Left colon (tissue), 2 donors: ENCODE measurements around the gene TNRC6B. TPM values are rescaled to one million over a fixed set of nuclear protein-coding genes. Genes with fewer than 3 reads are reported as not detected.

Experiments used
- ATAC-seq: fragments of 200-7000 bp; cut with Tn5 transposase; one replicate; pipeline ENCODE4 v1.9.1; 2020; ENCODE audit warnings: mild to moderate bottlenecking, moderate library complexity
- DNase-seq, 2 donors: peaks; one replicate each; pipeline ENCODE4 v3.0.0-alpha.2; 2020
- intact Hi-C, 2 donors: fragments of 100-400 bp; cut with DNase I in 1 of 2; cut with micrococcal nuclease in 1 of 2; formaldehyde crosslinking; loops; one replicate each; pipeline versions ENCODE4 v1.11.2 to v1.14.0; 2022; cut with DNase I, micrococcal nuclease
- total RNA-seq, 2 donors: library from RNA; stranded (reverse); fragmentation: NEBNext Ultra II Directional; extraction: Animal tissue kit (Norgen Biotek cat#: 25700); gene quantifications; one replicate each; pipeline ENCODE4 v1.2.1, GENCODE V29; 2021
- donor health status: DM: no; HTN: no; CAD: no.
- donor health status: DM: yes; HTN: yes; CAD: no.

TNRC6B gene
- total RNA-seq, 2 donors from 2014 or later, result 50.9 to 51.0 TPM

DNA sequence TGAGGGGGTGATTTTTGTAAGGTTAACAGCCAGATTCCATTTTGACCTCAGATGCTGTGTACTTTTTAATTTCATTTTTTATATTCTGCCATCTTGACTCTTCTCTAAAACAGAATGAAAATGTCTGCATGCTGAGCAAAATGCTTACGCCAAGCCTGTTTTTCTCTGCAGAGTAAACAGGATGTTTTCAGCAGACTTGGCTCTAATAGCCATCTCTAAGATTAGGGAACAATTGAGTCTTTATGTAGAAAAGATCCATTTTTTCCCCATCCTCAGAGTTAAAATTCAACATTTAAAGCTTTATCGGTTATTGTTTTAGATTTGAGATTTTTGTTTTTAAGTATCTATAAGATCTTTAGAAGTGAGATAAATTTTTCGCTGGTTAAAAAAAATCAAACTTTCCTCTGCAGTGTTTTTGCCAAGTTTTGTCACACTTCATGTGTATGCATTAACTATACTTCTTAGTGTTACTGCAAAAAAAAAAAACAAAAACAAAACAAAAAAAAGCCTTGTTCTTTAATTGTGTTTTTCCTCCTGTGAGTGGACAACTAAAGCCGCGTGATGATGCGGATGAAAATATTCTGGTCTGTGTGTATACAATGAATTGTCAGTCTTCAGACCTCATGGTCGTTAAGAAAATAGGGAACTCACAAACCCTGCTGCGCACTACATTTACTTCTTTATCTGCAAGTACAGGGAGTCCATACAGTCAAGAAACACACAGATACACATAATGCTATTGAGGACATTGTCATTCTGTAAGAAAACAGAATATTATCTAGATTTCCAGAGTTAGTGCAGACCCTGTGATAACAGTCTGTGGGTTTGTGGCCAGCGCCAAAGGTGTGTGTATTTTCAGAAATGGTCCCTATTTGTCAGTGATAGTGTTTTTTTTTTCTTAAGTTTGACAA is 151.1 kb downstream of the TNRC6B start:
- no peak for DNase-seq
- intact Hi-C loops, result no loop called here
- no peak for ATAC-seq

DNA sequence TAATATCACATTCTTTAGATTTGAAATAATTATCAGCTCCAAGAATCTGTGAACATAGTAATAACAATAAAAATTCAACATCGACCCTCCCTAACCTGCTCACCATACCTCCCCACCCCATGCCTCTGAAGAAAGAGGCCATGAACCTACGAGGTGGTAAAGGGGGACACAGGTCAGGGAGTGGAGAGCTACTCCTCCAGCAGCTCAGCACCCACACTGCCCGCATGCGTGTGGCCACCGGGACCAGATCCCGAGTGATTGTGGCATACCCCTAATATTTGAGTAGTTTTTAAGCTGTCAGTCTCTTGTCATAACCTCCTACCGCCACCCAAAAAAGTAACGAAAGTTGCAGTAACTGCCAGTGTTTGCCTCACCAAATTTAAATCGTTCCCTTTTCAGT is 151.7 kb downstream of the TNRC6B start:
- DNase-seq (no peak), ATAC-seq (no peak)
- intact Hi-C loops, result no loop called here

DNA sequence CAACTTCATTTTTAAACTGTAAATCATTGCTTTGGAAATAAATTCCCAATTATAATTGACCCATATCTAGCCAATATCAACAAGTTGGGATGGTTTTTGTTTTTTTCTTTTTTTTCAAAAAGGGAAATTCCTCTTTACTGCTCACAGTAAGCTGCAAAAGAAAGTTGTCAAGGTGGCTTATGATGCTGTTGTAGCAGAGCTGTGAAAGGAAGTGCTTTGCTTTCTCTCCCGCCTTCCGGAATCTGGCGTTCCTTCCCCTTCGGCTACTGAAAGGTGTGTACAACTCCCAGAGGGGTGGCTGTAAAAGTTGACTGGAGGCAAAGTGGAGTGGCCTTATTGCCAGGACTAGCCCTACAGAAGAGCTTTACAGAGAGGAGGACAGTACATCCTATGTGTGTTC is 152.4 kb downstream of the TNRC6B start:
- no peak for ATAC-seq
- no peak for DNase-seq
- intact Hi-C loops, result no loop called here

DNA sequence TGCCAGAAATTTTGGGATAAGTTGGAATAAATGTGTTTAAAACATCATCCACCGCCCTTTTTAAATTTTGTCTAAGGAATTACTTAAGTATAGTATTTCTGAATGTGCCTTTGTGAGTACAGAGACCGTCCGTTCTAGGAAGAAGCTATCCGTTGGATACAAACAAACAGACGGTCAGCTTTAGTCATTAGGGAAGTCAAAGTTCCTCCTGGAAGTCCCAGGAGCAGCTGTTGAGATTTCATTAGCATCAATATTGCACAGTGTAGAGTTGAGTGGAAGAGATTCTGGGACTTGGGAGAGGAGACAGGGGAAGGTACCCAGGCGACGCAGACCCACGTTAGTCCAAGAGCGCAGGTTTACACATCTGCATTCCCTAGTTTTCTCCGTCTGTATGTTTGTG is 152.9 kb downstream of the TNRC6B start:
- ATAC-seq, result no peak
- DNase-seq, result no peak
- intact Hi-C loops, result no loop called here

DNA sequence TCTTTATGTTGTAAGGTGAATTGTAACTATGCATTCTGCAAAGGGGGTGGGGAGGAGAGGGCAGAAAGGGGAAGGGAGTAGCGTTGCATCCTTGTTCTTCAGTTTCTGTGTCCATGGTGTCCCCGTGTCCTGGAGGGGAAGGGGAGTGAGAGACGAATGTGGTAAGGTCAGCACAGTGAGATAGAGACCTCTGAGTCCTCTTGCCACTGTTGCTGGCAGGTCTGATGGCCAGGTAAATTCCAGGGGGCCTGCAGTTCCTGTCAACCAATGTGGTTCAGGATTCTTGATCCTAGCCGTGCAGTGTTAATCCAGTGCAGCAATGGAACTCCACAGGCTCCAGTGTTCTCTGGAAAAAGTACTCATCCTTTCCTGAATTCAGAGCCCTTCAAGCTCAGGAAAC is 154.0 kb downstream of the TNRC6B start:
- no peak for DNase-seq
- intact Hi-C loops, result no loop called here
- no peak for ATAC-seq

DNA sequence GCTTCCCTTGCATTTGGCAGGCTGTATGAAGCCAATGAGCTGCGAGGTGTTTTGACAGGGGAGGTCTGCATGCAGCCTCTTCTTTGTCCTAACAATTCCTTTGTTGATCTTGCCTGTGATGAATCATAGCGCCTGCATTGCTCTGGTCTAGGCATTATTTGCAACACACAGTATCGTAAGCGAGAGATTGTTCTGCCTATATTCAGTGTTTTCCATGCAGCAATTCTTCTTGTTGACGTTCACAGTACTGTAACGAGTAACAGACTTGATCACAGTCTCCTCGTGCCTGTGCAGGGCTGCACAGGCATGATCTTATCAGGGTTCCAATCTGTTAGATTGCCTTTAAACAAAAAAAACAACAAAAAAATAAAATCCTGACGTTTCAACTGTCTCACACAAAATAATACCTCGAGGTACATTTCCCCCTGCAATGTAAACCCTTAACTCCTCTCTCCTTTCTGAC is 154.6 kb downstream of the TNRC6B start:
- ATAC-seq, result no peak
- intact Hi-C loops, result no loop called here
- DNase-seq, result no peak

DNA sequence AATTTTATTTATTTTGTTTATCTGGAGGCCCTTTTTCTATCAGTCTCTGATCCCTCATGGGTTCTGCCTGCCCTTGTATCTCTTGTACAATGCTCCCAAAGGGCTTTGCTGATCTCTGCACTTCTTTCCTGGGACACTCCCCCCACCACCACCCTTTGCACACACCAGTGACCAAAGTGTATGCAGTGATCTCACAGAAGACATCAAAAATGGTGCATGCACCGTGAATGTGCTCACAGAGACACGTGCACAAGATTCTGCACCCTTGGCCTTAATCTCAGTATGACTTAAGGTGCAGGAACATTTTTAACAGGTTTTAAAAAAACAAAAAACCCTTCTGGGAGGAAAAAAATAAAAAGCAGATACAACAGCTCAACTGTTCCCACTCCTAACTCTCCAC is 156.3 kb downstream of the TNRC6B start:
- intact Hi-C loops, result no loop called here
- DNase-seq (no peak), ATAC-seq (no peak)

DNA sequence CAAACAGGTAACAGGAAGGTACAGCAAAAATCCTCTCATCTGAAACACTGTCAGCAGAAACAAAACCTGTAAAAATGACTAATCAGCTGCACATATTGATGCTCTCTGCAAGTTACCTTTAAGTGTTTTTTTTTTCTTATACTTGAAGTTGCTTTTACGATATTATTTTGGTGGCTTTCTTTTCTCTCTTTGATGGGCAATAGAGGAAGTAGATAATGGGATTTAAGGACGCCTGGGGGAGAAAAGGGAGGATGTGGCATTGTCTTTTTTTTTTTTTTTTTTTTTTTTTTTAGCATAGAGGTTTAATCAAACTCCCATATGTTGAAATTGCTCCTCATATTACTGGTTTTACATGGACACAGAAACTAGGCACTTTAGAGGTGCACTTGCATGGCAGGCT is 157.2 kb downstream of the TNRC6B start:
- DNase-seq (no peak), ATAC-seq (no peak)
- intact Hi-C loops, result no loop called here

DNA sequence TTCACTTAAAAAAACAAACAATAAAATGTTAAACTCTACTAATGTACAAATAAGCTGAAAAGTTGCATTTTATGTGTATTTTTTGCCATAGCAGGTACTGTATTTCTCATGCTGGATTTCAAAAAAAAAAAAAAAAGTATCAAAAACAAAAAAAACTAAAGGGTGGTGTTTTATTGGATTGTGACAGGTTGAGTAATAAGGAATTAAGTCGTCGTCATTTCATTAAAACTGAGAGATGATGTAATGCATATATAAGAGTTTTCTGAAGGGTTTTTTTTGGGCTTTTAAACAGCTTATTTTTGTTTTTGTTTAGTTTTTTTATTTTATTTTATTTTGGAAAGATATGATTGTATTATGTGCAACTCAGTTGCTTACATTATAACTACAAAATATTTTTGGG is 157.6 kb downstream of the TNRC6B start:
- no peak for ATAC-seq
- no peak for DNase-seq
- intact Hi-C loops, result no loop called here

DNA sequence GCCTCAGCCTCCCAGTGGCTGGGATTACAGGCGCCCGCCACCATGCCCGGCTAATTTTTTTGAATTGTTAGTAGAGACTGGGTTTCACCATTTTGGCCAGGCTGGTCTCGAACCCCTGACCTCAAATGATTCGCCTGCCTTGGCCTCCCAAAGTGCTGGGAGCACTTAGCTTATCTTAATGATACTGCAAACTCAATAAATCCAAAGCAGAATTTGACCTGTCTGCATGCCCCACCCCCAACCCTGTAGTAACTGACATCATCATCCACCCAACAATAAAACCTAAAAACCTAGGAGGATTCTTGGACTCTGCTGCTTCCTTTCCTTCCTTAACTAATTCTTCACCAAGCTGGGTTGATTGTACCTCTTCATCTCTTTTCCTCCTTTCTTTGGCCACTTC is 162.3 kb downstream of the TNRC6B start:
- ATAC-seq (peak; percentile 86), DNase-seq (peak in 1 of 2 donors; percentile 58)
- intact Hi-C loops, result no loop called here

DNA sequence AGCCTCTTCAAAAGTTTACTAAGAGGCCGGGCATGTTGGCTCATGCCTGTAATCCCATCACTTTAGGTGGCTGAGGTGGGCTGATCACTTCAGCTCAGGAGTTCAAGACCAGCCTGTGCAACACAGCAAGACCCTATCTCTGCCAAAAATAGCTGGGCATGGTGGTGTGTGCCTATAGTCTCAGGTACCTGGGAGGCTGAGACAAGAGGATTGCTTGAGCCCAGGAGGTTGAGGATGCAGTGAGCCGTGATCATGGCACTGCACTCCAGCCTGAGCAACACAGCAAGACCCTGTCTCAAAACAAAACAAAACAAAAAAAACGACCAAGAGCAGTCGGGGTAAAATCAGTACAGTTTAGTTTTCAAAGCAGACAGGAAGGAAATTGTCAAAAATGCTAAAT is 163.9 kb downstream of the TNRC6B start:
- ATAC-seq (no peak), DNase-seq (no peak)
- intact Hi-C loops, result no loop called here

DNA sequence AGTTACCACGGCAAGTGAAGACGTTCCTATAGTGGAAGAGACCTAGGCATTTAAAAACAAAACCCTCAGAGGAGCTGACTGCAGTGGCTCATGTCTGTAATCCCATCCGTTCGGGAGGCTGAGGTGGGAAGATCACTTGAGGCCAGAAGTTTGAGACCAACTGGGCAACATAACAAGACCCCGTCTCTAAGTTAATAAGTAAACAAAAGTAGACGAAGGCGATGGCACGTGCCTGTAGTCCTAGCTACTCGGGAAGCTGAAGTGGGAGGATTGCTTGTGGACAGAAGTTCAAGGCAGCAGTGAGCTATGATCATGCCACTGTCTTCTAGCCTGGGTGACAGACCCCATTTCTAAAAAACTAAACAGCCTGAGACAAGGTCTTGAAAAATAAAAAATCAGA is 164.8 kb downstream of the TNRC6B start:
- ATAC-seq (no peak), DNase-seq (no peak)
- intact Hi-C loops, result no loop called here

DNA sequence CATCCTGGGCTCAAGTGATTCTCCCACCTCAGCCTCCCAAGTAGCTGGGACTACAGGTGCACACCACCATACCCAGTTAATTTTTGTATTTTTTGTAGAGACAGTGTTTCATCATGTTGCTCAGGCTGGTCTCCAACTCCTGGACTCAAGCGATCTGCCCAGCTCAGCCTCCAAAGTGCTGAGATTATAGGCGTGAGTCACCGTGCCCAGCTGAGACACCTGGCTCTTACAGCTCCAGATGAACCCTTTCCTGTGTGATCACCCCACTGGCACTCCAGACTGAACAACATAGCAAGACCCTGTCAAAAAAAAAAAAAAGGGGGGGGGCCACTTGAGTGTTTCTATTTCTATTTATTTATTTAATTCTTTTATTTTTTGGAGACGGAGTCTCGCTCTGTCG is 167.5 kb downstream of the TNRC6B start:
- intact Hi-C loops, result loop anchor here in 1 of 2 donors (5.0 kb wide), 1 partner anchor 303 kb away; no protein-coding TSS in a partner anchor
- peak; percentile 42 to 43 for DNase-seq
- ATAC-seq, result peak; percentile 27

DNA sequence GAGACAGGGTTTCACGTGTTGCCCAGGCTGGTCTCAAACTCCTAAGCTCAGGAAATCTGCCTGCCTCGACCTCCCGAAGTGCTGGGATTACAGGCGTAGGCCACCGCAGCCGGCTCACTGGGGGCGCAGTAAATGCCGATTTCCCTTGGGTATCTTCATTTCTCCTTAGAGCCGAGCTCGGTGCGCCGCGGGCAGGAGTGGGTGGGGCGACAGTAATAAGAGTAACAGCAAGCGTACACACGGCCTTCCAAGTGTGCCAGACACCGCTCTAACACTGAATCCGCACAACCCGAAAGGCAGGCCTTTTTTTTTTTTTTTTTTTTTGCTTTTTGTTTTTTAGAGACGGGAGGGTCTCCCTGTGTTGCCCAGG is 168.1 kb downstream of the TNRC6B start:
- DNase-seq, result peak; percentile 57 to 78
- peak; percentile 62 for ATAC-seq
- intact Hi-C loops, result loop anchor here in 1 of 2 donors (5.0 kb wide), 1 partner anchor 303 kb away; no protein-coding TSS in a partner anchor

DNA sequence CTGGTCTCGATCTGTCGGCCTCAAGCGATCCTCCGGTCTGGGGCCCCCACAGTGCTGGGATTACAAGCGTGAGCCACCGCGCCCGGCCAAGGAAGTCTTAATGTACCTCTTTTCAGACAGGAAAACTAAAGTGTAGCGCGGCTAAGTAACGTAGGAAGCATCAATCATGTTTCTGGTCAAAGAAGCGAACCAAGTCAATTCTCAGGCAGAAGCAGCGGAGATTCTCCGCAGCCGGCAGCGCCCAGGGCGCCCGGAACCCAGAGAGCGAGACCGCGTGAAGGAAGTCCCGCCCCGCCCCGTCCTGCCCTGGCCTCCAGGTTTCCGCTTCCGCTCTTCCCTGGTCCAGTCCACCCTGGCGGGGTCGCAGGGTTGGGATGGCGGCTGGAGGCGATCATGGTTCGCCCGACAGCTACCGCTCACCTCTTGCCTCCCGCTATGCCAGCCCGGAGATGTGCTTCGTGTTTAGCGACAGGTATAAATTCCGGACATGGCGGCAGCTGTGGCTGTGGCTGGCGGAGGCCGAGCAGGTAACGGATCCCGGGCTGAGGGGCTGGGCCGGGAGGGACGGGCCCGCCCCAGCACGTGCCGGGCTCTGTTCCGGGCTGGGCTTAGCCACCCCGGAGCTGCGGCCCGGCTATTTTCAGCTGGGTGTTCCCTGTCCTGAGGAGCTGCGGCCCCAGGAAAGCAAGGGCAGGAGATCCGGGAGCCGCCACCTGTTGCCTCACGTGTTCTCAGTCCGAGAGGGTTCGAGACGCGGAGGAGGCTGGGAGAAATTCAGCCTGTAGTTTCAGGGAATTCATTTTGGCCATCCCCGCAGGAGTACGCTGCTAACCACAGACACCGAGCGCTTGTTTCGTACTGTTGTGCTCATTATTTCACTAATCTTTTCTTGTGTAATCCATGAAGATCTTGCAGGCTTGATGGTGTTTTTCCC is 168.7 kb downstream of the TNRC6B start, which contains the start of gene ADSL:
Gene ADSL, plus strand, starts transcription at position 316 of the 934 bp plus-strand sequence. Its CDS starts 59 bp downstream, at position 375.
- DNase-seq (peak; percentile 89 to 93), ATAC-seq (peak; percentile 88)
- intact Hi-C loops, result loop anchor here in 1 of 2 donors (5.0 kb wide), 1 partner anchor 304 kb away; no protein-coding TSS in a partner anchor

DNA sequence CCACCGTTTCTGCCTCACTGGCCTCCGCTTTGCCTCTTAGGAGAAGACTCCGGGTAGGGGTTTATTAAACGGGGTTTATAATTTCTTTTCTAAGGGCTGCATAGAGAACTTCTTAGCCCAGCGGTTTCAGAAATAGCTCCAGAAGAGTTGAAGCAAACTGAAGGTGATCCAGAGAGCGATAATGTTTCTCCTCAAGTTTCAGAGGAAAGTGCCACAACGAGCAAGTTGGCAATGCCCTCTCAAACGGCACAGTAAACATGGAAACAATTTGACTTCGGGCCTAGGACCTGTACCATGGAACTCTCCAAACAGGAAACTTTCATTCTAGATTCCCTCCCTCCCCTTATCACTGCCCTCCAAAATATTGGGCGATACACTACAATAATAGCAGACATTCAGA is 169.6 kb downstream of the TNRC6B start:
- no peak for DNase-seq
- ATAC-seq, result no peak
- intact Hi-C loops, result loop anchor here in 1 of 2 donors (5.0 kb wide), 1 partner anchor 305 kb away; no protein-coding TSS in a partner anchor

DNA sequence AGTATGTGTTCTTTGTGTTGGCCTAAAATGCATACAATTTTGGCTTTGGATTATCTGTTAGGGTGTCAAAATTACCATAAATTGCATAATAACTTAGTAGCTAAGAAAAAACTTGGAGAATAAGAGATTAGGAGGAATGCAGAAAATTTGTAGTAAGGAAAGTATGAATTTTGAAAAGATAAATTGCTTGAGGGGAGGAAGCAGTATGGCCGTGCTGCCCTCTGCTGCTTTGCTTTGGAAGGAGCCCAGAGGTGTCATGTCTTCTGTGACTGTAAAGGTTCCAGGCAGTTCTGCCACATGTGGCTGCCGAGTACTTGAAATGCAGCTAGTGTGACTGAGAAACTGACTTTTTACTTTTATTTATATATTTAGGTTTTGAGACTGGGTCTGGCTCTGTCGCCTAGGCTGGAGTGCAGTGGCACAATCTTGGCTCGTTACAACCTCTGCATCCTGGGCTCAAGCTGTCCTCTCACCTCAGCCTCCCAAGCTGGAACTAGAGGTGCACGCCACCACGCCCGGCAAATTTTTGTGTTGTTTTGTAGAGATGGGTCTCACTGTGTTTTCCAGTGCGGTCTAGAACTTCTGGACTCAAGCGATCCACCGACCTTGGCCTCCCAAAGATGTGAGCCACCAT is 170.4 kb downstream of the TNRC6B start:
- ATAC-seq, result peak; percentile 35
- intact Hi-C loops, result loop anchor here in 1 of 2 donors (5.0 kb wide), 1 partner anchor 306 kb away; no protein-coding TSS in a partner anchor
- DNase-seq, result peak in 1 of 2 donors; percentile 72

DNA sequence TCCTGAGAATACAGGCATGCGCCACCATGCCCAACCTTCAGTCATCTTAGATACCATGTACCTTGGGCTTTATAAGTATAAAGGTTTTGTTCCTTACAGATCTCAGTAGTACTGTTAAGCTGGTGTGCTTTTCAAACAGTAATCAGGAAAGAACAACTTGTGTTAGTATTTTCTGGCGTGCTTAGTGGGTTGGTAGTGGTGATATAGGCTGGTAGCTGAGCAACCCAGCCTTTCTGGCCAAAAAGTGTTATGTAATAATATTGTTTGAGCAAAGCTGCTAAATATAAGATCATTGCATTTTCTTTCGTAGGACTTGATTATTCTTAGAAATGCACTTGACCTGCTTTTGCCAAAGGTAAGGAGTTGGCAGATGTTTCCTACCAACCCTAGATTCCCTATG is 175.0 kb downstream of the TNRC6B start:
- ATAC-seq, result no peak
- intact Hi-C loops, result no loop called here
- DNase-seq, result no peak

DNA sequence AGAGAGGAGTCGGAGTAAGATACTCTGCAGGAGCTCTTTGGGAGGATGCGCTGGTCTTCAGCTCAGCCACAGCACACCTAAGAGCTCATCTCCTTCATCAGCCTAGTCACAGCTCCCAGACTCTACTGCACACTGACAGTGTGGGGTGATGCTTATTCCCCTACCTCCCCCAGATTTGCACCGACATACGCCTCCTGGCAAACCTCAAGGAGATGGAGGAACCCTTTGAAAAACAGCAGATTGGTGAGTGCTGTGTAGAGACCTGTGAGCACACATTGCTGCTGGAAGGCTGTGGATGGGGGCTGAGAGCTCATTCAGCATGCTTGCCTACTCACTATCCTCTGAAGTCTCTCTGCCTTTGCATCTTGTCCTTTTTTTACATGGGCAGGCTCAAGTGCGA is 183.4 kb downstream of the TNRC6B start:
- intact Hi-C loops, result no loop called here
- ATAC-seq, result no peak
- no peak for DNase-seq
